ENCODE measurements around the gene LIMA1. TPM values are rescaled to one million over a fixed set of nuclear protein-coding genes. Genes with fewer than 3 reads are reported as not detected.

The LIMA1 gene
- total and polyA plus RNA-seq, 2 experiments from 2014 or later = 8.9 to 12.6 TPM

GRCh38 chr12:50246873-50247612 is 36.3 kb downstream of the LIMA1 start:
- TF ChIP-seq CTCF (IDR thresholded peaks at IDR 0.05; ENCODE audit: low read depth, low read length) = no peak
- Histone ChIP-seq H3K4me3 (no peak overlapping the region), H3K27me3 (no peaks in the 10 kb centered on the region), H3K36me3 (no peaks in the 10 kb centered on the region), H3K4me1 (ENCODE audit: low read depth) (peaks cover 5% of the 10 kb centered on the region), H3K27ac (no peak overlapping the region), H3K9me3 (ENCODE audit: low read depth) (no peaks in the 10 kb centered on the region)
- DNase-seq (ENCODE audit: low read depth in 1 of 2, low spot score in 1 of 2) = peak in 1 of 2 donors; percentile 93

GRCh38 chr12:50246197-50246865 is 37.0 kb downstream of the LIMA1 start:
- Histone ChIP-seq H3K36me3 (no peaks in the 10 kb centered on the region), H3K4me1 (ENCODE audit: low read depth) (peaks cover 11% of the 10 kb centered on the region), H3K9me3 (ENCODE audit: low read depth) (no peaks in the 10 kb centered on the region), H3K4me3 (no peak overlapping the region), H3K27ac (no peak overlapping the region), H3K27me3 (no peaks in the 10 kb centered on the region)
- TF ChIP-seq CTCF (IDR thresholded peaks at IDR 0.05; ENCODE audit: low read depth, low read length) = no peak
- no peak for DNase-seq (ENCODE audit: low read depth in 1 of 2, low spot score in 1 of 2)

GRCh38 chr12:50243507-50243906 is 39.8 kb downstream of the LIMA1 start:
- no peaks in the 10 kb centered on the region for H3K27me3 ChIP-seq
- no peak for DNase-seq (ENCODE audit: low read depth in 1 of 2, low spot score in 1 of 2)
- H3K4me3 ChIP-seq = no peak overlapping the region
- TF ChIP-seq CTCF (IDR thresholded peaks at IDR 0.05; ENCODE audit: low read depth, low read length) = no peak
- H3K27ac ChIP-seq = no peak overlapping the region
- H3K4me1 ChIP-seq (ENCODE audit: low read depth) = peaks cover 12% of the 10 kb centered on the region
- no peaks in the 10 kb centered on the region for H3K9me3 ChIP-seq (ENCODE audit: low read depth)
- H3K36me3 ChIP-seq = no peaks in the 10 kb centered on the region

- Histone ChIP-seq H3K36me3 (no peaks in the 10 kb centered on the region), H3K4me3 (no peak overlapping the region), H3K27ac (no peak overlapping the region), H3K4me1 (ENCODE audit: low read depth) (peaks cover 12% of the 10 kb centered on the region), H3K9me3 (ENCODE audit: low read depth) (no peaks in the 10 kb centered on the region), H3K27me3 (no peaks in the 10 kb centered on the region)
- DNase-seq (ENCODE audit: low read depth in 1 of 2, low spot score in 1 of 2) = no peak
- TF ChIP-seq CTCF (IDR thresholded peaks at IDR 0.05; ENCODE audit: low read depth, low read length) = no peak
These were observed 40.5 kb downstream of the LIMA1 start for GRCh38 chr12:50242751-50243191.

- no peak for DNase-seq (ENCODE audit: low read depth in 1 of 2, low spot score in 1 of 2)
- TF ChIP-seq CTCF (IDR thresholded peaks at IDR 0.05; ENCODE audit: low read depth, low read length) = no peak
- no peaks in the 10 kb centered on the region for H3K27me3 ChIP-seq
- H3K27ac ChIP-seq = peak overlapping the region; percentile 70
- no peaks in the 10 kb centered on the region for H3K9me3 ChIP-seq (ENCODE audit: low read depth)
- peaks cover 12% of the 10 kb centered on the region for H3K4me1 ChIP-seq (ENCODE audit: low read depth)
- no peaks in the 10 kb centered on the region for H3K36me3 ChIP-seq
- no peak overlapping the region for H3K4me3 ChIP-seq
These were observed 42.1 kb downstream of the LIMA1 start for GRCh38 chr12:50241178-50241577.
